GM19238 (cell line): ENCODE results near the gene JADE2.

Experiments
- DNase-seq: peaks from one replicate; pipeline ENCODE4 v3.0.0; 2011; ENCODE audit warnings: low spot score; ENCODE audit not compliant: insufficient read length

Gene JADE2

DNA sequence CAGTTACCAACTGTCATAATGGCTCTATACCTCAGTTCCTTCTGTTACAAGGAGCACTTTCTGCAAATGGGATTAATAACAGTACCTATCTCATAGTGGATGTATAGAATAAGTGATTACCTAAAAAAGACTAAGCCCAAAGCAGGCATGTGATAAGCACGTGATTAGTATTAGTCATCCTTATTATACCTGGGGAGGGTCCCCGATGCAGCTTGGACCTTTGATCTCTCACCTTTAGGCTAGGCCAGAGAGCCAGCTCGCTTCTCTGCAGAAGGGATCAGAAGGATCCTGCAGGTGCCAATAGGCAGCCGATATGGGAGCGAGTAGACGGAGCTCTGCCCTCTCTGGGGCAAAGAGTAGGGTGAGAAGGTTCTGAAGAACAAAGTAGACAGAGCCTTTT is 4.0 kb downstream of the JADE2 start:
- no peak for DNase-seq

GRCh38 chr5:134530301-134531077 is 5.0 kb downstream of the JADE2 start:
- DNase-seq: no peak

DNA sequence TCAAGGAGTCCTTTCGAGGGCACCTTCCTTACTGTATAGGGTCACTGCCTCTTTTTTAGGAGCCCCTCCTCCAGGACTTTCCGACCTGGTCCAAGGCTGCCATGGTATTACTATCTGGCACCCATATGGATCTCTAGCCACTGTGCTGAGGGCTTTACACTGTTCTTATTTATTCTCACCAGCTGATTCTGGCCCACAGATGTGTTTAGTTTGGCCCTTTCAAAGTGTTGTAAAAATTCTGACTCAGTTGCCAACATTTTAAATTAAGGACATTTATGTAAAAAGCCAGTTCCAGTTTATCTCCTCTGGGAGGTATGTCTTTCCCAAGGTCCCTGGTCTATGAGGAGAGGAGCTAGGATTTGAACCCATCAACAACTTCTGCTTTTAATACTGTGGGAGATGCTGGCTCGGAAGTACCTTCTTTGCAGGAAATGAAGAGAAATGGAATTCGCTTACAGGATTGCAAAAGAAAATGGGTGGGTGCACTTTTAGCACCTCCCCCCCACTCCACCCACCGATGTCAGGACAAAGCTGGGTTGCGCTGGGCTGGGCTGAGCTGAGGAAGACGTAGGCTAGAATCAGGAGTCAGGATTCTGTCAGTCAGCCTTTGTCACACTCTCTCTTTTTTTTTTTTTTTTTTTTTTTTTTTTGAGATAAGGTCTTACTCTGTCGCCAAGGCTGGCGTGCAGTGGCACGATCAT is 7.8 kb downstream of the JADE2 start:
- DNase-seq: no peak

GRCh38 chr5:134534058-134534725 is 8.7 kb downstream of the JADE2 start:
- DNase-seq: no peak

GRCh38 chr5:134534726-134535110 is 9.2 kb downstream of the JADE2 start:
- DNase-seq: no peak

GRCh38 chr5:134536876-134537275 is 11.4 kb downstream of the JADE2 start:
- DNase-seq: no peak

GRCh38 chr5:134537297-134537696 is 11.8 kb downstream of the JADE2 start:
- no peak for DNase-seq

DNA sequence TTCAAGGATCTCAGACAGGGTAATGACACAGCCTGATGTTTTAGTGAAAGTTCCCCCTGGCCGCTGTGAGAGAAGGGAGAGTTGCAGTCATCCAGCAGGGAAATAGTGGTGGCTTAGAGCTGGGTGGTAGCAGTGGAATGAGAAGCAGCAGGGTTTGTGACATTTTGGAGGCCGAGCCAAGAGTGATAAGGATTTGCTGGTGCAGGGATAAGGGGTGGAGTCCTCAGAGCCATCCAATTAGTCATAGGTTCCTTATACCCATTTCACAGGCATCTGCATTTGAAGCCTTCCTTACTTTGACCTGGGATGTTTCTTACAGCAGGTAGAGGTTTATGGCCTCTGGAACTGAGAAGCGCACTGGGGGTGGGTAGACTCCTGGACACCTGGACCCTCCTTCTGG is 12.8 kb downstream of the JADE2 start:
- DNase-seq: no peak

DNA sequence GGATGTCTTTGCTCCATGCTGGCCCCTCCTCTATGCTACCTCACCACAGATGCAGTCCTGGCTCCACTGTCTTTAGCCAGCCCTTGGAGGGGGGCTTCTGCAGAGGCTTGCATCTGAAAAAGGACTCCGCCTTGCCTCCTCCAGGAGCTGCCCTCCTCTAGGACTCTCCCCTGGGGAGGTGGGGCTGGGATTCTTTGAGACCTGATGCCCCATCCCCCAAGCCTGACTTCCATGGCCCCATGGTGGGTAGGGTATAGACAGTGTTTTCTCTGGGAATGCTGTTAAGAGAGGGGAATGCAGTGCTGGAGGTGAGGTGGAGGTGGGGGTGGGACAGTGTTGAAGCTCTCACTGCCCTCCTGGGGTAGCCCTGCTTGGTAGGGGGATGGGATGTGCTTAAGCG is 14.3 kb downstream of the JADE2 start:
- DNase-seq: no peak

DNA sequence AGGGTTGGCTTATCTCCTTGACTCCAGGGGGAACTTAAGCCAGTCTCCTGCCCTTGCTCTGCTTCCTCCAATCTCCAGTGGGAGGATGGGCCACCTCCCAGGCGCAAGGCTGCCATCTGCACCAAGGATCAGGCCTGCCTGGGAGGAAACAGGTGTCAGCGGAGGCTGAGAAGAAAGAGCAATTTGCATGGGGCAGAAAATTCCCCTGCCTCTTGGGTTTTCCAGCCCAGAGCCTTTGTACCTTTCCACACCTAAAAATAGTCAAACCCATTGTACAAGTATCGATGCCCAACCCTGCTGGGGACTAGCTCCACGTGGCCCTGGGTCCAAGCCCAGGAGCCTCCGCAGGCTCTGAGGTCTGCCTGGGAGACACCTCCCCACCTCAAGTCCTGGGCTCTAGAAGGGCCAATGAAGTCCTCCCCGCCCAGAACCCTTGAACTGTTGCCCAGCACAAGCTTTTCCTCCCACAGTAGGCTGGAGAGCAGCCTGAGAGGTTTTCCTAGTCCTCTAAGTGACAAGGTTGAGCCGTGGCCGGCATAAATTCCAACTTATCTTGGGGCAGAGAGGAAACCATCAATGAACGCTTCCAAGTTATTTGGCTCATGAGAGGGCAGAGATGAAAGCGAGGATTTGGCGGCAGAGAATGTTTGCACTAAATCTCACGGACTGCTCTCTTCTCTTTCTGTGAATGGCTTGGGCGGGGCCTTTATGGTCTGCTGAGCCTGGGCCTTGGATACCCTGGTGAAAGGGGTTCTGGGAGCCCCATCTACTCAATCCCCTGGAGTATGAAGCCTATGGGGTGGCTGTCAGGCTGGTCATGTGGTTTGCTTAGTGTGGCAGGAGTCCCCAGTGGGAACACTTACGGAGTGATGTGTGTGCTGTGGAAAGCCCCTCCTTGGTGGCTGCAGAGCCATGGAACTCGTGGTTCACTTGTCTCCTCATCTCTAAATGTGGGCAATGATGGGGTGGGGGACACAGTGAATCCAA is 15.6 kb downstream of the JADE2 start:
- DNase-seq: no peak

DNA sequence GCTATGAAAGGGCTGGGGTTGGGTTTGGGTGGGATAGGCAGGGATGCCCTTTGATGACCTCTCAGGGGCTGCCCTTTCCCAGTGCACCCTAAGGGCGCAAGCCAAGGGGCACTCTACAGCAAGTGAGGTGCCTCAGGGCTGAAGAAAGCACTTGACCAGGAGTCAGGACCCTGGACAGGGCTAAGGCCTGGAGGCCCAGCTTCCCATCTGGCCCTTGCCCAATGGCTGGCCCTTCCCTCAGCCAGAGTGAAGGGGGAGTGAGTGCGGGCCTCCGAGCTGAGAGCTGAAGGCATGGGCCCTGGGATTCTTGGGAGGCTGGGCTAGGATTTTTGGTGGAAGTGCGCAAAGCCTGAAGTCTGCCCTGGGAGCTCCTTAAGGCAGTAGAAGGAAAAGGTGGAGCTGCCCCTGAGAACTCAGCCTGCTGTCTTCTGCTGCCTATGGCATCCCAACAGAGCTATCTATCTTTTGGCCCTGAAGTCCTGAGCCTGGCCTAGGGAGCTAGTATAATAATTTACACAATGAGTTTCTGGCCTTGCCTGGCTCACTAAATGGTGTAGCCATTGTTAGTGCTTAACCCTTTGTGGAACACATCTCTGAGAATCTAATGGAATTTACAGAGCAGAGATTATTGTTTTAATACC is 16.4 kb downstream of the JADE2 start:
- no peak for DNase-seq

DNA sequence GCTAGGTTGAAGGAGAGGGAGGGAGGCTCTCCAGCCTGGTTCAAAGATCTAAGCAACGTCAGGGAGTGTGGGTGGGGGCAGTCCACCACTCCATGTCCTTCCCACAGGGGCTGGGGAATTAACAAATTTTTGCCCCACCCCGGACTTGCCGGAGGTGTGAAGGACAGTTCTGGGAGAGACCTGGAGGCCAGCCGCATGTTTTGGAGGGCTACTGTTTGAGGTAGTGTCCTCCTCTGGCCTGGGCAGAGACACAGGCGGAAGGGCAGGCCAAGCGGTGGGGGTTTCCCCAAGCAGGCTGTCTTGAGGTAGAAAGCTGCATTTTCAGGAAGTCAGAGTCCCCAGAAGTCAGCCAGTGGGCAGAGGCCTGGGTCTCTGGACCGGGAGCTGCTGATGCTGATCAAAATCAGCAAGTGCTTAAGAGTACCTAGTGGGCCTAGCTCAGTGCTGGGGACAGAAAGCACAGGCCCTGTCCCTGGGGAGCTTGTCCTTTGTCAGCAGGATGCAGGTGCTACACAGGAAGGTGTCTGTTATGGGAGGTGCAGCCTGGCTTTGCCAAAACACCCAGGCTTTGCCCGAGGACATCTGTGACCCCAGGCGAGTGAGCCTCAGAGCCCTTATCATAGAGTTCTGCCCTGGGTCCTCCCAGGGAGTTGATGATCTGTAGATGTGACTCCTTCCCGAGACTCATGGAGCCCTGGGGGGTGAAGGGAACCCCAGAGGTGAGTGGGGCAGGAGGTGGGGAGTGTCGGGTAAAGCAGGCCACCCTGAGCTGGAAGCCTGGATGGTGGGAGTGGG is 18.5 kb downstream of the JADE2 start:
- DNase-seq: peak; percentile 70

DNA sequence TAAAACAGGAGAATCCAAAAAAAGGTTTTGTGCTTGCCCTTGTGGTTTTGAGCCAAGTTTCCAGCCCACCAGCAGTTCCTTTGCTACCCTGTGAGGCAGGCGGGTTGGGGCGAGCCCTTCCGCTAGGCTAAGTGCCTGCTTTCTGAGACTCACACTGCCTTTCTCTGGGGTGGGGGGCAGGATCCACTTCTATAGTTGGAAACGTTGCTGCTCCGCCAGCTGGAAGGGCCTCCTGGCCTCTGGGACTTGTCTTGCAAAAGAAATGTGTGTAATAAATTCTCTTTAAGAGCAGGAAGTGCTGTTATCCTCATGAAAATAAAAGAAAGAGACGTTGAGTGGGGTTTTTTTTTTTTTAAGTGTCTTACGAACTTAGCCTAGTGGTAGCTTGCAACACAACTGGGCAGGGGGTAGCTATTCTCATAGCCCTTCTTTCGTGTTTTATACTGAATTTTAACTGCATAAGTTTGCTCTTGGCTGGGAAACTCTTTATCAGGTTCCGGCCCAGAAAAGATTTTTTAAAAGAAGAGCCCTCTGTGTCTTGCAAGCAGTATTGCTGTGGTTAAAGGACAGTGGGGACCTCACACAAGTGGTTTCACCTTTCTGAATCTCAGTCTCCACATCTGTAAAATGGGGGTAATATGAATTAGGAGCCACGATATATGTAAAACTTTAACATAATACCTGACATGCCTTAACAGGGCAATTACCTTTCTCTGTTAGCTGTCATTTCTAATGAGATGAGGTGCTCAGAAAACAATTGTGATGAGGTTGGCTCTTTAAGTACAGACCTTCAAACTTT is 19.8 kb downstream of the JADE2 start:
- DNase-seq: no peak

GRCh38 chr5:134547066-134547465 is 21.6 kb downstream of the JADE2 start:
- no peak for DNase-seq

GRCh38 chr5:134547579-134547978 is 22.1 kb downstream of the JADE2 start:
- DNase-seq: no peak

DNA sequence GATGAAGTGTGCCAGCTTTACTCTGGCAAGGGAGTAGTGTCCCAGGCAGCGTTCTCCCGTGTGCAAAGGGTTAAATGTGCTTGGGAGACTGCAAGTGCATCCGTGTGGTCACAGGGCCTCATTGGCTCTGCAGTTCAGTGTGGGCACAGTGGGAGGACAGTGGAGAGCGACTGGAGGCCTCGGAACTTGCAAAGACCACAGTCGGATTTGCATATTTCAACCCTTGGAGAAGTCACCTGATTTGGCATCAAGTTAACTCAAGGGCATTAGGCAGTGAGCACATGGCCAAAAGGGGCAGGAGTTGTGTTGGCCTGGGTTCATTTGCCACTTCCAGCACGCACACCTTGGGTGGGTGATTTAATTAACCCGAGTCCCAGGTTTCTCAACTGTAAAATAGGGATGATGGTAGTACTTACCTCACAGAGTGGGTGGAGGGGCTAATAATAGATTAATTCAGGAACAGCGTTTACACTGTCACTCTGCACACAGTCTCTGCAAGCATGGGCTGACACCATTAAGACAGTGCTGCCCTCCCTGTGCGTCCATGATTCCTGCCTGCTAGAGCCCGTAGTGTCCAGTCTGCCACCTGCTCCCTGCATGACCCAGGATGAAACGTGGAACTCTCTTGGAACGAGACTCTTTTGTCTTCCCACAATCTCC is 22.7 kb downstream of the JADE2 start:
- DNase-seq: no peak

DNA sequence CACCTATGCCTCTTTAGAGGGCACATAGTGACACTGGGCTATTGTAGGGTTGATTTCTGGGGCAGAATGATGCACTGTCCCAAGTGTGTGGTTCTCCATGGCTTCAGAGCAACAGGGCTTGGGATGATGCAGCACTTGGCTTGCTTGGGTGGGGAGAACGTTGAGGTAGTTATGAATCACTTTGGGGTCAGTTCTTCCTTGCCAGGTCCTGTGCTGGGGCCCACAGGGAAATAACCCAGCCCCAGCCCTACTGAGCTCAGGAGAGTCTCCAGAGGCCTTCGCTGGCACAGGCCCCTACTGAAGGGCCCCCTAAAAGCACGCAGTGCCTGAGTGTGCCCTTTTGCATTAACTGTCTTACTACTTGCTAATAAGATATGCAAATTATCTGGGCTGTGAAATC is 24.2 kb downstream of the JADE2 start:
- no peak for DNase-seq
